Thoracic aorta (tissue), 2 donors: Measurements from ENCODE around the gene THUMPD3. TPM values are rescaled to one million over a fixed set of nuclear protein-coding genes. Genes with fewer than 3 reads are reported as not detected.

Experiments used
- ATAC-seq: fragments of 150-250 bp; one replicate; pipeline ENCODE4 v1.8.0; 2017; ENCODE audit warnings: low read depth; ENCODE audit not compliant: insufficient number of reproducible peaks, low FRiP score
- DNase-seq: peaks from one replicate; pipeline ENCODE4 v3.0.0-alpha.2; 2020; ENCODE audit warnings: low spot score
- H3K27ac ChIP-seq, 2 donors: fragments of 200-600 bp; sonication (generic); 1 replicate in 1 of 2; 2 replicates in 1 of 2; pipeline ENCODE4 v1.5.1; 2016; ENCODE audit warnings: mild to moderate bottlenecking in 2 of 2, moderate library complexity in 2 of 2
- H3K27me3 ChIP-seq: fragments of 200-600 bp; sonication (generic); replicated peaks from 2 replicates; pipeline ENCODE4 v1.6.0; 2016; ENCODE audit warnings: mild to moderate bottlenecking; ENCODE audit not compliant: insufficient read depth
- H3K36me3 ChIP-seq: fragments of 200-600 bp; sonication (generic); one replicate; pipeline ENCODE4 v1.5.1; 2016
- H3K4me1 ChIP-seq, 2 donors: fragments of 200-600 bp; sonication (generic); 1 replicate in 1 of 2; 2 replicates in 1 of 2; pipeline versions ENCODE4 v1.5.1 to v1.6.0; 2016; ENCODE audit warnings: low read depth in 2 of 2, mild to moderate bottlenecking in 1 of 2; ENCODE audit not compliant: control insufficient read depth in 1 of 2
- H3K4me3 ChIP-seq: fragments of 200-600 bp; sonication (generic); 2 replicates; pipeline ENCODE4 v1.5.1; 2016; ENCODE audit warnings: mild to moderate bottlenecking
- H3K9me3 ChIP-seq: fragments of 200-600 bp; sonication (generic); 2 replicates; pipeline ENCODE4 v1.5.1; 2016
- CTCF ChIP-seq: fragments of 200-600 bp; sonication (generic); IDR thresholded peaks from one replicate; pipeline ENCODE4 v1.5.1; 2019; ENCODE audit warnings: antibody characterized with exemption
- total RNA-seq, 2 donors: library from RNA; depleted of rRNA; stranded (reverse); fragments of >200 nt; gene quantifications; one replicate each; pipeline versions ENCODE4 v1.1.0 to v1.2.3, GENCODE V29; 2016

THUMPD3 gene
- total RNA-seq, 2 donors from 2014 or later: 11.9 to 31.9 TPM

- TF ChIP-seq CTCF: no peak
- H3K36me3 ChIP-seq: peaks cover 32% of the 10 kb centered on the region
- H3K27me3 ChIP-seq: no peaks in the 10 kb centered on the region
- no peak overlapping the region for H3K27ac ChIP-seq
- H3K4me3 ChIP-seq: no peak overlapping the region
- no peaks in the 10 kb centered on the region for H3K9me3 ChIP-seq
- DNase-seq (no peak), ATAC-seq (no peak)
- H3K4me1 ChIP-seq: no peaks in the 10 kb centered on the region
Observed at GRCh38 chr3:9380014-9380413, 17.2 kb downstream of the THUMPD3 start.

- no peaks in the 10 kb centered on the region for H3K4me1 ChIP-seq
- H3K4me3 ChIP-seq: no peak overlapping the region
- no peaks in the 10 kb centered on the region for H3K27me3 ChIP-seq
- H3K9me3 ChIP-seq: no peaks in the 10 kb centered on the region
- DNase-seq (no peak), ATAC-seq (no peak)
- TF ChIP-seq CTCF: no peak
- H3K27ac ChIP-seq: no peak overlapping the region
- H3K36me3 ChIP-seq: peaks cover 36% of the 10 kb centered on the region
Observed at GRCh38 chr3:9384141-9384828, 21.4 kb downstream of the THUMPD3 start.

GRCh38 chr3:9385187-9386077, 22.6 kb downstream of the THUMPD3 start:
- H3K9me3 ChIP-seq: no peaks in the 10 kb centered on the region
- H3K27me3 ChIP-seq: no peaks in the 10 kb centered on the region
- no peak for DNase-seq
- no peak overlapping the region for H3K4me3 ChIP-seq
- TF ChIP-seq CTCF: no peak
- H3K27ac ChIP-seq: no peak overlapping the region
- no peak for ATAC-seq
- H3K36me3 ChIP-seq: peaks cover 44% of the 10 kb centered on the region
- no peaks in the 10 kb centered on the region for H3K4me1 ChIP-seq

- H3K27ac ChIP-seq: no peak overlapping the region
- H3K4me3 ChIP-seq: no peak overlapping the region
- H3K36me3 ChIP-seq: peaks cover 47% of the 10 kb centered on the region
- no peaks in the 10 kb centered on the region for H3K9me3 ChIP-seq
- no peaks in the 10 kb centered on the region for H3K27me3 ChIP-seq
- DNase-seq (no peak), ATAC-seq (no peak)
- H3K4me1 ChIP-seq: no peaks in the 10 kb centered on the region
- TF ChIP-seq CTCF: no peak
Observed at GRCh38 chr3:9386078-9386459, 23.2 kb downstream of the THUMPD3 start.

- no peaks in the 10 kb centered on the region for H3K27me3 ChIP-seq
- ATAC-seq: no peak
- no peak for TF ChIP-seq CTCF
- no peak overlapping the region for H3K4me3 ChIP-seq
- H3K9me3 ChIP-seq: no peaks in the 10 kb centered on the region
- H3K27ac ChIP-seq: no peak overlapping the region
- no peaks in the 10 kb centered on the region for H3K4me1 ChIP-seq
- peaks cover 51% of the 10 kb centered on the region for H3K36me3 ChIP-seq
- no peak for DNase-seq
Observed at GRCh38 chr3:9386501-9387321, 23.9 kb downstream of the THUMPD3 start.
